GOT3 (cell line): ENCODE data around the gene ERN1.

ENCODE experiments used
- DNase-seq: peaks from one replicate; lab custom pipeline; 2025; ENCODE audit warnings: mixed read lengths; lab: John Stamatoyannopoulos, UW

The ERN1 gene

GRCh38 chr17:64004218-64004770, 125.7 kb downstream of the ERN1 start:
- no peak for DNase-seq

- no peak for DNase-seq
Measured at GRCh38 chr17:64003526-64004121, 126.3 kb downstream of the ERN1 start.

GRCh38 chr17:64002658-64003525, 127.1 kb downstream of the ERN1 start:
- DNase-seq: no peak

GRCh38 chr17:64001763-64002529, 128.0 kb downstream of the ERN1 start:
- no peak for DNase-seq

- DNase-seq: no peak
Measured at GRCh38 chr17:64001091-64001579, 128.8 kb downstream of the ERN1 start.

GRCh38 chr17:63999680-64000531, 130.0 kb downstream of the ERN1 start:
- DNase-seq: no peak

- DNase-seq: no peak
Measured at GRCh38 chr17:63998721-63999679, 130.9 kb downstream of the ERN1 start.

- no peak for DNase-seq
Measured at GRCh38 chr17:63998050-63998720, 131.8 kb downstream of the ERN1 start, which contains the start of gene PRR29. Gene PRR29 (plus strand): TSS chr17:63998351. CDS start chr17:63998365, 14 bp downstream.

- DNase-seq: no peak
Measured at GRCh38 chr17:63997341-63998048, 132.4 kb downstream of the ERN1 start.

- no peak for DNase-seq
Measured at GRCh38 chr17:63996430-63997182, 133.3 kb downstream of the ERN1 start.

GRCh38 chr17:63995626-63996025, 134.3 kb downstream of the ERN1 start:
- no peak for DNase-seq

GRCh38 chr17:63993368-63993985, 136.5 kb downstream of the ERN1 start:
- no peak for DNase-seq

- no peak for DNase-seq
Measured at GRCh38 chr17:63991611-63992010, 138.3 kb downstream of the ERN1 start.

GRCh38 chr17:63989622-63990345, 140.2 kb downstream of the ERN1 start:
- DNase-seq: no peak
